Smooth muscle cell (in vitro differentiated cells): ENCODE data around the gene ARMH3. TPM values are rescaled to one million over a fixed set of nuclear protein-coding genes. Genes with fewer than 3 reads are reported as not detected.

Experiments used
- DNase-seq: peaks from one replicate; lab custom pipeline; 2025; ENCODE audit not compliant: unreplicated experiment; lab: John Stamatoyannopoulos, UW
- H2AFZ ChIP-seq: fragments of 200-600 bp; sonication (generic); 2 replicates; pipeline ENCODE4 v1.6.0; 2016; ENCODE audit warnings: antibody characterized with exemption, low read depth, mild to moderate bottlenecking
- H3F3A ChIP-seq: fragments of 200-600 bp; sonication (generic); 2 replicates; pipeline ENCODE4 v1.6.0; 2017; ENCODE audit warnings: antibody characterized with exemption, low read depth
- H3K27ac ChIP-seq: fragments of 200-600 bp; sonication (generic); 2 replicates; pipeline ENCODE4 v1.5.1; 2016; ENCODE audit warnings: low read depth, mild to moderate bottlenecking
- H3K27me3 ChIP-seq: fragments of 200-600 bp; sonication (generic); 2 replicates; pipeline ENCODE4 v1.6.1; 2016; ENCODE audit warnings: low read depth, mild to moderate bottlenecking
- H3K36me3 ChIP-seq: fragments of 200-600 bp; sonication (generic); 2 replicates; pipeline ENCODE4 v1.5.1; 2016; ENCODE audit warnings: low read depth
- H3K4me1 ChIP-seq: fragments of 200-600 bp; sonication (generic); 2 replicates; pipeline ENCODE4 v1.5.1; 2016; ENCODE audit warnings: low read depth
- H3K4me2 ChIP-seq: fragments of 200-600 bp; sonication (generic); 2 replicates; pipeline ENCODE4 v1.6.0; 2016; ENCODE audit warnings: mild to moderate bottlenecking
- H3K4me3 ChIP-seq: fragments of 200-600 bp; sonication (generic); 2 replicates; pipeline ENCODE4 v1.5.1; 2016; ENCODE audit warnings: mild to moderate bottlenecking
- H3K79me2 ChIP-seq: fragments of 200-600 bp; sonication (generic); 2 replicates; pipeline ENCODE4 v1.6.0; 2016; ENCODE audit warnings: low read depth, mild to moderate bottlenecking
- H3K9ac ChIP-seq: fragments of 200-600 bp; sonication (generic); 2 replicates; pipeline ENCODE4 v1.6.0; 2016; ENCODE audit warnings: low read depth
- H3K9me3 ChIP-seq: fragments of 200-600 bp; sonication (generic); replicated peaks from 2 replicates; pipeline ENCODE4 v1.5.1; 2016; ENCODE audit warnings: low read depth
- H4K20me1 ChIP-seq: fragments of 200-600 bp; sonication (generic); 2 replicates; pipeline ENCODE4 v1.6.0; 2016; ENCODE audit warnings: low read depth
- CTCF ChIP-seq: fragments of 200-600 bp; sonication (generic); IDR thresholded peaks from 2 replicates; pipeline ENCODE4 v1.5.1; 2017; ENCODE audit warnings: borderline replicate concordance, mild to moderate bottlenecking, antibody characterized with exemption; ENCODE audit not compliant: insufficient read depth, poor library complexity, severe bottlenecking
- WGBS: methylation state at CpG from one replicate; pipeline ENCODE4 v1.1.7; 2016; ENCODE audit warnings: low lambda C conversion rate; 5-methylcytosine and 5-hydroxymethylcytosine counted together
- polyA plus RNA-seq: library from polyadenylated mRNA; unstranded; fragments of >200 nt; fragmentation: Nextera tagmentation; extraction: Ambion mirVana; gene quantifications from 2 replicates; pipeline ENCODE4 v1.2.1, GENCODE V29; 2016
- total RNA-seq: library from RNA; depleted of rRNA; stranded (reverse); fragments of >200 nt; gene quantifications from 2 replicates; pipeline ENCODE4 v1.2.3, GENCODE V29; 2014

ARMH3 gene
- total and polyA plus RNA-seq, 2 experiments from 2014 or later = 7.6 to 10.8 TPM

- Histone ChIP-seq H3K79me2 (no peaks in the 10 kb centered on the region), H4K20me1 (peaks cover 77% of the 10 kb centered on the region), H3F3A (no peaks in the 10 kb centered on the region), H2AFZ (no peak overlapping the region), H3K27me3 (peaks cover 17% of the 10 kb centered on the region), H3K4me2 (no peak overlapping the region), H3K27ac (no peak overlapping the region), H3K4me3 (no peak overlapping the region), H3K4me1 (peaks cover 6% of the 10 kb centered on the region), H3K9ac (no peak overlapping the region), H3K36me3 (no peaks in the 10 kb centered on the region), H3K9me3 (no peaks in the 10 kb centered on the region)
- WGBS = 80% methylated on average over 3 of the region's 3 CpGs
- no peak for DNase-seq
- no peak for TF ChIP-seq CTCF
These were observed 207.1 kb downstream of the ARMH3 start for GRCh38 chr10:101848894-101849351.

- no peak for TF ChIP-seq CTCF
- no peak overlapping the region for H3K4me3 ChIP-seq
These were observed 207.6 kb downstream of the ARMH3 start for GRCh38 chr10:101848408-101848807.

GRCh38 chr10:101845893-101846292, 210.1 kb downstream of the ARMH3 start:
- no peaks in the 10 kb centered on the region for H3F3A ChIP-seq
- H3K4me3 ChIP-seq = no peak overlapping the region
- H2AFZ ChIP-seq = no peak overlapping the region
- H3K9ac ChIP-seq = no peak overlapping the region
- H3K4me2 ChIP-seq = no peak overlapping the region
- H3K79me2 ChIP-seq = no peaks in the 10 kb centered on the region
- no peak for TF ChIP-seq CTCF
- 99% methylated on average over 3 of the region's 3 CpGs for WGBS
- DNase-seq = no peak
- peaks cover 6% of the 10 kb centered on the region for H3K4me1 ChIP-seq
- peaks cover 39% of the 10 kb centered on the region for H3K27me3 ChIP-seq
- H3K9me3 ChIP-seq = no peaks in the 10 kb centered on the region
- H3K36me3 ChIP-seq = no peaks in the 10 kb centered on the region
- peaks cover 81% of the 10 kb centered on the region for H4K20me1 ChIP-seq
- H3K27ac ChIP-seq = no peak overlapping the region

More at GRCh38 chr10:101848408-101848807, 207.6 kb downstream of the ARMH3 start:
- Histone ChIP-seq H3K36me3 (no peaks in the 10 kb centered on the region), H3F3A (no peaks in the 10 kb centered on the region), H3K79me2 (no peaks in the 10 kb centered on the region), H3K27ac (no peak overlapping the region), H2AFZ (no peak overlapping the region), H3K9ac (no peak overlapping the region), H3K27me3 (peaks cover 22% of the 10 kb centered on the region), H3K9me3 (no peaks in the 10 kb centered on the region), H4K20me1 (peaks cover 78% of the 10 kb centered on the region), H3K4me1 (peaks cover 6% of the 10 kb centered on the region), H3K4me2 (no peak overlapping the region)
- DNase-seq = no peak
- WGBS = 55% methylated on average over 4 of the region's 4 CpGs
